HepG2 (cell line): ENCODE data around the gene BCL2.

Experiments used
- BCL6 ChIP-seq: IDR thresholded peaks from 2 replicates; pipeline ENCODE4 v1.6.1; 2016; ENCODE audit warnings: missing genetic modification reagents, missing compliant biosample characterization
- BORCS8-MEF2B ChIP-seq: sonication (generic); formaldehyde crosslinking; IDR thresholded peaks from 2 replicates; pipeline ENCODE4 v1.8.0; 2022; ENCODE audit warnings: mild to moderate bottlenecking, missing genetic modification reagents
- CBX2 ChIP-seq, 2 experiments: fragments of 200-600 bp in 1 of 2; sonication (generic); formaldehyde crosslinking in 1 of 2; IDR thresholded peaks; 2 replicates each; pipeline versions ENCODE4 v1.7.0 to v1.8.1; 2018 to 2022; ENCODE audit warnings: low read depth in 2 of 2, low read length in 1 of 2, mild to moderate bottlenecking in 1 of 2, missing genetic modification reagents in 1 of 2
- CEBPG ChIP-seq: IDR thresholded peaks from 2 replicates; pipeline ENCODE4 v1.6.1; 2016
- CTCF ChIP-seq: sonication (generic); formaldehyde crosslinking; IDR thresholded peaks from 2 replicates; pipeline ENCODE4 v1.5.0; 2020; ENCODE audit warnings: mild to moderate bottlenecking, missing genetic modification reagents, moderate library complexity
- DPF2 ChIP-seq: sonication (generic); formaldehyde crosslinking; IDR thresholded peaks from 2 replicates; pipeline ENCODE4 v1.4.0; 2020; ENCODE audit warnings: mild to moderate bottlenecking, low read depth, missing genetic modification reagents, borderline replicate concordance
- EZH2 ChIP-seq: conservative IDR thresholded peaks from 2 replicates; pipeline ENCODE4 v1.6.1; 2012; ENCODE audit warnings: mild to moderate bottlenecking, low read depth, low read length, moderate library complexity
- JUN ChIP-seq: sonication (generic); formaldehyde crosslinking; IDR thresholded peaks from 2 replicates; pipeline ENCODE4 v1.4.0; 2020; ENCODE audit warnings: mild to moderate bottlenecking, missing genetic modification reagents
- KDM5B ChIP-seq: sonication (generic); formaldehyde crosslinking; IDR thresholded peaks from 2 replicates; pipeline ENCODE4 v1.4.0; 2020; ENCODE audit warnings: missing genetic modification reagents, mild to moderate bottlenecking, borderline replicate concordance
- MED8 ChIP-seq: sonication (generic); formaldehyde crosslinking; IDR thresholded peaks from 2 replicates; pipeline ENCODE4 v1.8.1; 2023; ENCODE audit warnings: mild to moderate bottlenecking, missing genetic modification reagents; ENCODE audit not compliant: insufficient replicate concordance
- SOX5 ChIP-seq: IDR thresholded peaks from 2 replicates; pipeline ENCODE4 v1.6.1; 2016; ENCODE audit warnings: borderline replicate concordance
- YY1 ChIP-seq: IDR thresholded peaks from 2 replicates; pipeline ENCODE4 v1.6.1; 2011; ENCODE audit warnings: low read length, low read depth, moderate library complexity, mild to moderate bottlenecking; ENCODE audit not compliant: insufficient read depth, insufficient replicate concordance
- ZNF350 ChIP-seq: sonication (generic); formaldehyde crosslinking; IDR thresholded peaks from 2 replicates; pipeline ENCODE4 v1.4.0; 2020; ENCODE audit warnings: mild to moderate bottlenecking, low read depth, missing genetic modification reagents, borderline replicate concordance
- ZNF788 ChIP-seq: sonication (generic); formaldehyde crosslinking; IDR thresholded peaks from 2 replicates; pipeline ENCODE4 v1.5.0; 2020; ENCODE audit warnings: mild to moderate bottlenecking, missing genetic modification reagents, borderline replicate concordance

DNA sequence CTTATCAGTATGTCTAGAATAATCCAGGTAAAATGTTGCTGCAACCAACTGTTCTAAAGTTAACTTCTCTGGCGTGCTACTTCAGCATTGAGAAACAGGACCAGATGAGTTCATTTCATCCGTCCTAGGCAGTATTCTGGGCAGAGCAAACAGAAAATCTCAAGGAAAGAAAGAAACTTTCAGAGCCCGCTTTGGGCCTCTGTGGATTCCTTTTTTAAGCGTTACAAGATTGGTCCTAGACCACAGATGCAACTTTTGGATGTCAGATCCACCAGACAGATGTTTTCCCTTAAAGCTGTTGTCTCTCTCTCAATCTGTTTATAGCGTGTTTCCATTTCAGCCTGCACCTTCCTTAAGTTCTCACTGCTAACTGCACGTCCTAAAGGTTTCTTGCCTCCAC is 75.0 kb downstream of the BCL2 start:
- TF ChIP-seq EZH2 = no peak
- no peak for TF ChIP-seq CTCF
- no peak for TF ChIP-seq YY1
- TF ChIP-seq JUN (CRISPR knock-in tag) = no peak
- no peak for TF ChIP-seq MED8 (CRISPR knock-in tag)
- TF ChIP-seq SOX5 = no peak
- TF ChIP-seq BORCS8-MEF2B (CRISPR knock-in tag) = no peak
- TF ChIP-seq ZNF788 (CRISPR knock-in tag) = no peak
- TF ChIP-seq BCL6 (CRISPR knock-in tag) = no peak
- no peak for TF ChIP-seq KDM5B (CRISPR knock-in tag)
- TF ChIP-seq CEBPG (CRISPR knock-in tag) = no peak
- no peak for TF ChIP-seq DPF2 (CRISPR knock-in tag)
- no peak for TF ChIP-seq ZNF350 (CRISPR knock-in tag)
- no peak for TF ChIP-seq CBX2 (IDR thresholded peaks at IDR 0.05; ENCODE audit: low read depth, low read length)
- no peak for TF ChIP-seq CBX2 (CRISPR knock-in tag; IDR thresholded peaks at IDR 0.05; ENCODE audit: low read depth)
